WTC11 (cell line): ENCODE measurements around the gene ZMIZ1.

Source experiments
- ATF3 ChIP-seq: sonication (generic); formaldehyde crosslinking; conservative IDR thresholded peaks from 2 replicates; pipeline ENCODE4 v1.8.1; 2022; ENCODE audit warnings: mild to moderate bottlenecking, missing genetic modification reagents
- CREB1 ChIP-seq: sonication (generic); formaldehyde crosslinking; IDR thresholded peaks from 2 replicates; pipeline ENCODE4 v1.8.0; 2023; ENCODE audit warnings: mild to moderate bottlenecking, missing genetic modification reagents
- CTCF ChIP-seq: fragments of 200-600 bp; IDR thresholded peaks from 2 replicates; pipeline ENCODE4 v1.8.0; 2022; ENCODE audit warnings: antibody characterized with exemption
- E2F5 ChIP-seq: sonication (generic); formaldehyde crosslinking; IDR thresholded peaks from 2 replicates; pipeline ENCODE4 v1.8.1; 2022; ENCODE audit warnings: mild to moderate bottlenecking, moderate library complexity, missing genetic modification reagents
- ETV6 ChIP-seq: sonication (generic); formaldehyde crosslinking; IDR thresholded peaks from 2 replicates; pipeline ENCODE4 v1.8.1; 2022; ENCODE audit warnings: mild to moderate bottlenecking, missing genetic modification reagents
- FOXK1 ChIP-seq: sonication (generic); formaldehyde crosslinking; IDR thresholded peaks from 2 replicates; pipeline ENCODE4 v1.8.0; 2022; ENCODE audit warnings: mild to moderate bottlenecking, moderate library complexity, missing genetic modification reagents
- FOXP1 ChIP-seq: sonication (generic); formaldehyde crosslinking; IDR thresholded peaks from 2 replicates; pipeline ENCODE4 v1.8.0; 2022; ENCODE audit warnings: missing genetic modification reagents, mild to moderate bottlenecking, moderate library complexity, borderline replicate concordance
- FOXP4 ChIP-seq: sonication (generic); formaldehyde crosslinking; IDR thresholded peaks from 2 replicates; pipeline ENCODE4 v1.8.0; 2022; ENCODE audit warnings: mild to moderate bottlenecking, missing genetic modification reagents
- IRF1 ChIP-seq: sonication (generic); formaldehyde crosslinking; IDR thresholded peaks from 2 replicates; pipeline ENCODE4 v1.8.0; 2023; ENCODE audit warnings: missing genetic modification reagents
- IRF2 ChIP-seq: sonication (generic); formaldehyde crosslinking; IDR thresholded peaks from 2 replicates; pipeline ENCODE4 v1.8.0; 2022; ENCODE audit warnings: low read depth, missing genetic modification reagents, borderline replicate concordance
- NR3C1 ChIP-seq: sonication (generic); formaldehyde crosslinking; conservative IDR thresholded peaks from 2 replicates; pipeline ENCODE4 v1.8.1; 2023; ENCODE audit warnings: low read depth, mild to moderate bottlenecking, missing genetic modification reagents
- SMAD3 ChIP-seq: sonication (generic); formaldehyde crosslinking; IDR thresholded peaks from 2 replicates; pipeline ENCODE4 v1.8.0; 2022; ENCODE audit warnings: missing genetic modification reagents, mild to moderate bottlenecking, borderline replicate concordance
- USF1 ChIP-seq: sonication (generic); formaldehyde crosslinking; IDR thresholded peaks from 2 replicates; pipeline ENCODE4 v1.8.0; 2022; ENCODE audit warnings: mild to moderate bottlenecking, missing genetic modification reagents
- ZNF416 ChIP-seq: fragments of 250-450 bp; sonication (Bioruptor Pico); IDR thresholded peaks from 2 replicates; pipeline ENCODE4 v1.9.0; 2021; ENCODE audit warnings: mild to moderate bottlenecking, inconsistent platforms

- no peak for TF ChIP-seq FOXP4 (CRISPR knock-in tag)
- TF ChIP-seq CTCF = no peak
- no peak for TF ChIP-seq ATF3 (CRISPR knock-in tag)
- TF ChIP-seq NR3C1 (CRISPR knock-in tag) = no peak
- no peak for TF ChIP-seq FOXK1
- no peak for TF ChIP-seq USF1 (CRISPR knock-in tag)
- TF ChIP-seq SMAD3 (CRISPR knock-in tag) = no peak
- TF ChIP-seq FOXP1 (CRISPR knock-in tag) = no peak
- TF ChIP-seq ZNF416 (CRISPR knock-in tag) = no peak
- TF ChIP-seq CREB1 (CRISPR knock-in tag) = no peak
- no peak for TF ChIP-seq E2F5
- no peak for TF ChIP-seq ETV6 (CRISPR knock-in tag)
- TF ChIP-seq IRF1 (CRISPR knock-in tag) = no peak
- no peak for TF ChIP-seq IRF2 (CRISPR knock-in tag)
Measured at GRCh38 chr10:79170226-79170752, 101.5 kb downstream of the ZMIZ1 start.
